T-helper 1 cell (primary cell): ENCODE measurements around the gene FAM114A1.
"Not testable (repeated sequence)": the region's sequence is repeated elsewhere in the genome, so short reads cannot be mapped to it uniquely, and the experiment has no call there.

Experiments used
- DNase-seq, 5 donors: peaks; one replicate each; pipeline ENCODE4 v3.0.0-alpha.2; 2012 to 2020

FAM114A1 gene

DNA sequence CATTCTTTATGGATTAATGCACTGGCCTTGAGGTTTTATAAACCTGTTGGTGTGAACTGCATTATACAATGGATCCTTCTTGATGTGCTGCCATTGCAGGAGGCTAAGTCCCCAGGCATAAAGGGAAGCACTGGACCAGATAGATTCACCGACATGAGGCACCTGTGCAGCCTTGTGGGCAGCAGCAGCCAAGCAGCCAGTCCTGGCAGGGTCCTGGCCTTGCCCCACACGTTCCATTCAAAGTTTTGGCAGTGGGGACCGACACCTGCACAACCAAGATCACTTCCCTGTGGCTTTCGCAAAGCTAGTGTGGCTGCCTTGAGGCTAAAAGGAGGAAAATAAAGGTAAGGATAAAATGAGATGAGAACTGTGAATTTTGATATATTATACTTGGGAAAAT lies 111.5 kb downstream of the FAM114A1 start:
- DNase-seq, result no peak

DNA sequence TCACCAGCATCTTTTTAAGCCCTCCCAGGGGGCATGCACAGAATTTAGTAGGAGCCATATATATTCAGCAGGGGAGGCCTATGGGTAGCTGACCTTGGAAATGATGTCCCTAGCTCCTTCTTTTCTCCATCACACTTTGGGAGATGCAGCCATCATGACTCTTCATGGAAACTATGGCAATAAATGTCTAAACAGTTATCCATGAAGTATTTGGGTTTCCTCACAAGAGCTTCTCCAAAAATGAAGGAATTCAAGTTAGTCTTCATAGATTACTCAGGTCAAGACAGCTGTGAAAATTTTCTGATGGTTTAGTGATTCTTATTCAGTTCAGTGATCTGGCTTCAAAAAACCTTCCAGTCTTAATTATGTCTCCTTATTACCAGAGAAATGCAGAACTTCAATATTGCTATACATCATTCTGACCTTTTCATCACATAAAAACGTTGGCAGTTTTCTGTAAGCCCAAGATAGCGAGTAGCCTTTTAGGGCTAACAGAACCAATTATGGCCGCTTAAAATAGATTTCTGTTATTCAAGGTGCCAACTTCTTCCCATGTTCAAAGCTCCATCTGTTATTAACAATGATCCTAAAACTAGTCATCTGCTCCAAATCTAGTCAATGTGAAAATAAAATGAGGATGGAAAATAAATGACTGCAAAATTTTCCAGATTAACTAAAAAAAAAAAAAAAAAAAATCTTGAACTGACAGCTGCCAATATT lies 112.1 kb downstream of the FAM114A1 start:
- no peak for DNase-seq

DNA sequence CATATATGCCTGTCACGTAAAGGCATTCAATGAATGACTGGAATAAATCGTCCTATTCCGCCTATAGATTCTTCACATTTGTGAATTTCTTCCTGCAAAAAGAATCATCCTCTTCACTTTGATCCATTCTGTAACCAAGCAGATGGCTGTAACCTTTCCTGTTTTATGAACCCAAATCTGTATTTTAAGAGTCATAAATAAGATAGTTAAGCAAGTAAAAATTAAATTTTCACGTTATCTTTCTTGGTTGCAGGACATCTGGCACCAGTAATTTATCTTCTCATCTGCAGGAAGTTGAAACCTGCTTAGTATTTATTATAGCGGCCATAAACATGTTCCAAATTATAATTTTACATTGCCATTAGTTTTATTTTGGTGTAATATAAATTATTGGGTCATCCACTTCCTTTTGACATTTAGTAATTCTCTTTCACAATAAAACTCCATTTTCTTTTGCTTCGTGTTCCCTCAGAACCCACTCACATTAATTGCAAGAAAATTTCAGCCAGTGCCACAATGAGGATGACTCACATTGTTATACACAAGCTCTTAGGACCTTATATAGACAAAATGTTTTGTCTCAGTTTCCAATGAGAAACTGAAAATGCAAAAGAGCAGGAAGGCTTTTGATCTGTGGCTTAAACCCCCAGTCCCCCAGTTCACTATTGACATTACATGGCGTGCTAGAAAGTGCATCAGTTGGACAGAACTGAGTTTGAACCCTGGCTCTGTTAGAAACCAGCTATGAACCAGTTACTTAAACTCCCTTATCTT lies 113.5 kb downstream of the FAM114A1 start:
- DNase-seq, result peak in 1 of 5 donors; percentile 86

DNA sequence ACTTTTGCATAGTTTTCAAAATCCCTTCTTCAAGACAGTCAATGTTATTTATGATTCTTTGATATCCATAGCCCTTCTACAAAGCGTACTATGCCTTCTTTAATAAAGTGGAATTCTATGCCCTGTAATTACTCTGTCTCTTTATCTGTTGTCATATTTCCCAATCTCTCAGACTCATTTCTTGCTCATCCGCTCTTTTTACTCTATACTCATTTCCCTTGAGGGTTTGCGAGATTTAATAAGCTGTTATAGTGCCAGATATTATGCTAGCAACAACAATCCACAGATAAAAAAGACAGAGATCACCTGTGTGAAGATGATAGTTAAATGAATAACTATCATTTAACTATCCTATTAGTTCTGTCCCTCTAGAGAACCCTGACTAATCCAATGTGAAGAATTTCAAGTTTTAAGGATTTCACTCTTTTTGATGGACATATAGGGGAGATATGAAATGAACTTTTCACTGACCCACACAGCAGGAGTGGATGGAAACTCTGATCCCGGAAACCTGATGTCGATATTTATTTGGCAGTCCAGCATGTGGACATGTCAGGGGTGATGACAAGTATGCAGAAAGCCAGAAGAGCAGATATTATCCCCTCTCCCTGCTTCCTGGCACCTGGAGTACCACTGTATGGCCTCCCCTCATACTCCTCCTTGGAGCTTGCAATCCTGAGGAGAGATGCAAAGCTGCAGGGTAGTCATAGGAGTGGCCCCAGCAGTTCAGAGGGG lies 114.9 kb downstream of the FAM114A1 start:
- DNase-seq, result no peak

DNA sequence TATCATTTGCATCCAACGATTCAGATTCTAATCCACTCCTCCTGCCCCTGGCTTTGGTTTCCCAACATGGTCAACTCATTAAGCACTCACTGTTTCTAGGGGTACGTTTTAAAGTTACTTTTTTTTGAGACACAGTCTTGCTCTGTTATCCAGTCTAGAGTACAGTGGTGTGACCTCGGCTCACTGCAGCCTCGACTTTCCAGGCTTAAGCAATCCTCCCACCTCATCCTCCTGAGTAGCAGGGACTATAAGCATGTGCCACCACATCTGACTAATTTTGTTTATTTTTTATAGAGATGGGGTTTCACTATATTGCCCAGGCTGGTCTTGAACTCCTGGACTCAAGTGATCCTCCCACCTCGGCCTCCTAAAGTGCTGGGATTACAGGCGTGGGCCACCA lies 115.7 kb downstream of the FAM114A1 start:
- DNase-seq, result no peak

DNA sequence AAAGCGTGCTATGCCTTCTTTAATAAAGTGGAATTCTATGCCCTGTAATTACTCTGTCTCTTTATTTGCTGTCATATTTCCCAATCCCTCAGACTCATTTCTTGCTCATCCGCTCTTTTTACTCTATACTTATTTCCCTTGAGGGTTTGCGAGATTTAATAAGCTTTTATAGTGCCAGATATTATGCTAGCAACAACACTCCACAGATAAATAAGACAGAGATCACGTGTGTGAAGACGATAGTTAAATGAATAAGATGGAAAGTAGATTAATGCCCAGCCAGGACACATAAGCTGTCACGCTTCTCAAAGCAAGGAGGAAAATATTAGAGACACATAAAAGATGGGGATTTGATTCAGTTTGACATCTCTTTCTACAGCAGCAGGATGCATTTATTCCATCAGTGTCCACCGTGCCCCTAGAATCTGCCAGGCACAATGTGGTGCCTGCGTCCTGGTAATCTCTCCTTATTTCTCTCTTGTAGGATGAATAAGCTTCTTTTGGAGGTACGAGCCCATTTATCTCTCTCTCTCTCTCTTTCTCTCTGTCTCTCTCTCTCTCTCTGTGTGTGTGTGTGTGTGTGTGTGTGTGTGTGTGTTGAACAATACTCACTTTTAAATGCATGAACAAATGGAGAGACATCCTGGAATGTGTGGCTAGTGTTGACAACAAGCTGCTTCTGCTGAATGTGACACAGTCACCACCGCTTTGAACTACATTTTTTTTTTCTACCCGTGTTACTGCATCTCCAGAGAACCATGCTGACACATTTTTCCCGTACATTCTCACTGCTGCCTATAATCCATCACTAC lies 116.4 kb downstream of the FAM114A1 start:
- peak in 1 of 5 donors; percentile 40 for DNase-seq

DNA sequence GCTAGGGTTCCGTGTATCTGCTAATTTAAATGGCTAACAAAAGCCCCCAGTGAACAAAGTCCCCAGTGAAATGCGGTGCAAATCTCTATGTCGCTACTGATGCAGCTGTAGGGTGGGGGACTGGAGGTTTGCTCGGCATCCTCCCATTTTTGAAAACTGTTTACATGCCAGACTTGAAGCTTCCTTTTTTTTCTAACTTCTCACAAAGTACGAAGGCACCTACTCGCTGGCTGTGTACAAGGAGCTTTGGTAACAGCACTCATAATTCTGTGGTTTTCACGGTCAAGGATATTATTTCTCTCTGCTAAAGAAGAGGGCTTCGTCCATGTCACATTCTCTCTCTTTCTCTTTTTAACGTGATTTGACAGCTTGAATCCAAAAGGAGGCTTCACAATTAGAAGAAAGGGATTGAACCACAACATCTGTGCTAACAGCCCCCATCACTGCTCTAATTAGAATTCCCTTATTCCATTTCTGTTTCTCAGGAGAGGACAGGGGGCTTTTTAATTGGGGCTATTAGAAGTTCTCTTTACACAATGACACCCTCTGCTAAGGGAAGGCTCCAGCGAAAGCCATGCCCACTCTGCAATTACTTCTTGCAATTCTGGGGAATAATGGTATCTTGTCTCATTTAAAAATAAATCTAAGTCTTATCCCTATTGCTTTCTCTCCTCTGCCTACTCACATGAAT lies 117.9 kb downstream of the FAM114A1 start:
- DNase-seq, result no peak

DNA sequence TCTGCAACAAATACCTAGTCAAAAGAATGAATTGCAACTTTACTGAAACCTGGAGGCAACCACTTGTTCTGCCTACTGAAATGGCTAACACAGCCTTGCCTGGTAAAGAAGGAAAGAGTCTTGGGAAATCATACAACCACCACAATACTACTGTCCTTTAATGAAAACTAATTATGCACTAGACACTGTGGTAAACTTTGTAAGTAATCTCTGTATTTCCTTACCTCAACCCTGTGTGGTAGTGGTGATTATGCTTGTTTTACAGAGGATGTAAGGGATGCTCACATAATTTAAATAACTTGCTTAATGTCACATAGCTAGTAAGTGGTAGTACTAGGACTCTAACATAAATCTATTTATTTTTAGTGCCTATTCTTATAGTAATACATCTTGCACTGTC lies 119.9 kb downstream of the FAM114A1 start:
- peak in 1 of 5 donors; percentile 44 for DNase-seq

DNA sequence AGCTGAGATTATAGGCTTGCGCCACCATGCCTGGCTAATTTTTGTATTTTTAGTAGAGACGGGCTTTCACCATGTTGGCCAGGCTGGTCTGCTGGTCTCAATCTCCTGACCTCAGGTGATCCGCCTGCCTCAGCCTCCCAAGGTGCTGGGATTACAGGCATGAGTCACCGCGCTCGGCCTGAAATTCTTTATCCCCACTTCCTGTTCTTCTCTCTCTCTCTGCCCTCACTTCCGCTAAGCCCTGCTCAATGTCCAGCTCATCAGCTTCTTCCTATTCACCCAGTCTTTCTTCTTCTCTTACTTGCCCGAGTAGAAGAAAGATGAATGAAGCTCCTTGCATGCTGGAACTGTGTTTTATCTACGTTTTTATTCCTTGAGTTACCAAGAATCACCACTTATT lies 120.7 kb downstream of the FAM114A1 start:
- DNase-seq, result not testable (repeated sequence)

DNA sequence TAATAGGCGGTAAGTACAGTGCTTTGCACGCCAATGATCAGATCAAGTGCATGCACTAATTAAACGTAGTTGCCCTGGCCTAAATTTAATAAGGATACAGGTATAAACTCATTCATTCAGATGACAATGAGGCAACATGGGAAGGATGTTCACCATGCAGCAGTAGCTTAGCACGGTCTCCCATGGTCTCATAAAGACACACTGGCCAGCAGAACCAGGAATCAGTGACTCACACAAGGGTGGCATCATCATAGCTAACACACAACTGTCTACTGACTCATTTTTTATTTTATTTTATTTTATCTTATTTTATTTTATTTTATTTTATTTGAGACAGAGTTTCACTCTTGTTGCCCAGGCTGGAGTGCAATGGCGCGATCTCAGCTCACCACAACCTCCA lies 121.9 kb downstream of the FAM114A1 start:
- DNase-seq, result no peak

DNA sequence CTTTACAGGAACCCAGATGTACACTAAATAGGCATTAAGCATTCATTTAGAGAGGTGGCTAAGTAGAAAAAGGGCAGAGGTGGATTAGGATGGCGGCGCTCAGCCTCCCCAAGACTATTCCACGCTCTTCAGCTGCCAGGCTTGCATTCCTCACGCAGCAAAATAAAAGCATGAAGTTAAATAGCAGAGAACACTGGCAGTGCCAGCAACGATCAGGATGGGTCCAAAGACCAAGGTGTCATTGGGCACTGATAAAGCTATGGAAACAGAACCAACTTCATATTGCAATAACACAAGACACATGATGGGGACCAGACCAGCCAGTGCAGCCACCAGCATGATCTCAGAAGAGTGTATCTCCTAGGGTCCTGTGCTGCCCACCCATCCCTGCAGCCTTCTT lies 122.6 kb downstream of the FAM114A1 start:
- DNase-seq, result no peak

DNA sequence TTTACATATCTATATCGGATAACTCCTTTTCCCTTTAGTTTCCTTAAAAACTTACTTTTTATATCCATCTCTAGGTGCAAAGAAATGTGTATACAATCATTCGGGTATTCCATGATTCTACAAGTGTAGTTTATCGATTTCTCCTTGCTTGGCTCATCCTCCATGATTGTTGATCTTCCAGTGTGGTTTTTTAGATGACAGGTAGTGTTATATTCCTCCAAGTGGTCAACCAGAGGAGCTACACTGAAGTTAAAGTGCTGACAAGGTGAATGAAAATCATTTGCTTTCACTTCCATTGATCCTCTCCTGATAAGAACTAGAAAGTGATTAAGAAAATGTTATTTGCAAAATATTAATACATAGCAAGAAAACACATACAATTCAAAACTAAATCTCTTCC lies 126.1 kb downstream of the FAM114A1 start:
- no peak for DNase-seq

DNA sequence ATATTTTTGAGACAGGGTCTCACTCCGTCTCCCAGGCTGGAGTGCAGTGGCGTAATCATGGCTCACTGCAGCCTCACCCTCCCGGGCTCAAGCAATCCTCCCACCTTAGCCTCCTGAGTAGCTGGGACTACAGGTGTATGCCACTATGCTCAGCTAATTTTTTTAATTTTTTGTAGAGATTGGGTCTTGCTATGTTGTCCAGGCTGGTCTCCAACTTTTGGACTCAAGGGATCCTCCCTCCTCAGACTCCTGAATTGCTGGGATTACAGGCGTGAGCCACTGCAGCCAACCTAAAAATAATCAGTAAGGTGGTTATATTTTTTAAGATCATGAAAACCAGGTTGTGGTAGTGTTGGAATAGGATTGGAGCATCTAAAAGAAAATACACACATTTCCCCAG lies 126.5 kb downstream of the FAM114A1 start:
- DNase-seq, result no peak
